ENCODE data around the gene TOR4A. TPM values are rescaled to one million over a fixed set of nuclear protein-coding genes. Genes with fewer than 3 reads are reported as not detected.

TOR4A gene
- total RNA-seq, 1 experiment from 2014 or later: 28.9 TPM

DNA sequence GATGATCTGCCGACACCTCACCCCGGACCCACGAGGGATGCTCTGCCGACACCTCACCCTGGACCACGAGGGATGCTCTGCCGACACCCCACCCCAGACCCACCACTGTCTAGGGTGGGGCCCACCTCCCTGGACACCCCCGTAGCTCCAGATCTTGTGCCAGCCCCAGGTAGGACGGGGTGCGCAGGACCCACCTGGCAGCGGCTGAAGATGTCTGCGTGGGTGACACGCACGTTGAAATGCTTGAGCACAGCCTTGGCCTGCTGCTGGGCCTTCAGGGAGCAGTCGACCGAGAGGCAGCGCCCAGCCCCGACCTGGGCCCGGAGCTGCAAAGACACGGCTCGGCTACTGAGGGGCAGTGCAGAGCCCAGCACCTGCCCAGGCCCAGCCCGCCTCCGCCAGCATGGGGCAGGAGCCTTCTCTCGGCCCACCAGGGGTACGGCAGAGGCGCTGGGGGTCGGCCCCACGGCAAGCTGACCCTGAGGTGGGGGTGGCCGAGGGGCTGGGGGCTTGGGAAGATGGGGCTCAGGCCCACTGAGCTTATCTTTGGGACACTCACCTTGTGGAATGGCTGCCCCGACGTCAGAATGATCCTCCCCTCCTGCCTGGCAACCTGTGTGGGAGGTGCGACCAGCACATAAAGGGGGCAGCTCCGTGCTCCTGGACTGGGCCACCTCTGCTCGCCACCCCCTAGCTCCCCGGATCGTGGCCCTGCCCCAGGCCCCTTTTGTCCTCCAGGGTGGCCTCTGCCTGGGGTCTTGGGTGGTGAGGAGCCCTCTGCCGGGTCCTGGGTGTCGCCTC lies 46.2 kb downstream of the TOR4A start:
- no peak overlapping the region for H3K27ac ChIP-seq (ENCODE audit: low read length)
- intact Hi-C loops (cut with micrococcal nuclease): no loop called here
- no peaks in the 10 kb centered on the region for H3K79me2 ChIP-seq (ENCODE audit: low read length)
- ATAC-seq (no peak), DNase-seq (no peak)
- no peak overlapping the region for H3K4me3 ChIP-seq (ENCODE audit: low read length)
- no peak overlapping the region for H3K9ac ChIP-seq (ENCODE audit: low read length)
- H3K9me2 ChIP-seq (replicated peaks; ENCODE audit: low read length): no peaks in the 10 kb centered on the region
- H3K4me2 ChIP-seq (ENCODE audit: low read length): no peak overlapping the region
- H3K9me3 ChIP-seq (ENCODE audit: low read length): 0 out of 2 replicates have a peak, but pooled peaks cover 7% of the 10 kb centered on the region
- TF ChIP-seq EZH2phosphoT487 (IDR thresholded peaks at IDR 0.05; ENCODE audit: borderline replicate concordance, low read length) (no peak), EZH2 (IDR thresholded peaks at IDR 0.05; ENCODE audit: low read length, unreplicated experiment) (no peak)
- TF ChIP-seq, protein P1, sequence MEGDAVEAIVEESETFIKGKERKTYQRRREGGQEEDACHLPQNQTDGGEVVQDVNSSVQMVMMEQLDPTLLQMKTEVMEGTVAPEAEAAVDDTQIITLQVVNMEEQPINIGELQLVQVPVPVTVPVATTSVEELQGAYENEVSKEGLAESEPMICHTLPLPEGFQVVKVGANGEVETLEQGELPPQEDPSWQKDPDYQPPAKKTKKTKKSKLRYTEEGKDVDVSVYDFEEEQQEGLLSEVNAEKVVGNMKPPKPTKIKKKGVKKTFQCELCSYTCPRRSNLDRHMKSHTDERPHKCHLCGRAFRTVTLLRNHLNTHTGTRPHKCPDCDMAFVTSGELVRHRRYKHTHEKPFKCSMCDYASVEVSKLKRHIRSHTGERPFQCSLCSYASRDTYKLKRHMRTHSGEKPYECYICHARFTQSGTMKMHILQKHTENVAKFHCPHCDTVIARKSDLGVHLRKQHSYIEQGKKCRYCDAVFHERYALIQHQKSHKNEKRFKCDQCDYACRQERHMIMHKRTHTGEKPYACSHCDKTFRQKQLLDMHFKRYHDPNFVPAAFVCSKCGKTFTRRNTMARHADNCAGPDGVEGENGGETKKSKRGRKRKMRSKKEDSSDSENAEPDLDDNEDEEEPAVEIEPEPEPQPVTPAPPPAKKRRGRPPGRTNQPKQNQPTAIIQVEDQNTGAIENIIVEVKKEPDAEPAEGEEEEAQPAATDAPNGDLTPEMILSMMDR (conservative IDR thresholded peaks at IDR 0.05; ENCODE audit: low read depth, low read length): no peak
- ChIA-PET CTCF (no interaction called here), POLR2A (ENCODE audit: unreplicated experiment) (no interaction called here)
- no peaks in the 10 kb centered on the region for H3K36me3 ChIP-seq (ENCODE audit: low read depth, low read length)
- no peaks in the 10 kb centered on the region for H4K20me1 ChIP-seq (ENCODE audit: low read length)
- BruUV-seq (replicated peaks): no TSS peak
- H3F3A ChIP-seq (ENCODE audit: low read length, unreplicated experiment): no peaks in the 10 kb centered on the region
- H2AFZ ChIP-seq (ENCODE audit: low read length): no peak overlapping the region
- H3K4me1 ChIP-seq (ENCODE audit: insufficient read depth, low read length): no peaks in the 10 kb centered on the region
- no peaks in the 10 kb centered on the region for H3K27me3 ChIP-seq (ENCODE audit: low read length)

DNA sequence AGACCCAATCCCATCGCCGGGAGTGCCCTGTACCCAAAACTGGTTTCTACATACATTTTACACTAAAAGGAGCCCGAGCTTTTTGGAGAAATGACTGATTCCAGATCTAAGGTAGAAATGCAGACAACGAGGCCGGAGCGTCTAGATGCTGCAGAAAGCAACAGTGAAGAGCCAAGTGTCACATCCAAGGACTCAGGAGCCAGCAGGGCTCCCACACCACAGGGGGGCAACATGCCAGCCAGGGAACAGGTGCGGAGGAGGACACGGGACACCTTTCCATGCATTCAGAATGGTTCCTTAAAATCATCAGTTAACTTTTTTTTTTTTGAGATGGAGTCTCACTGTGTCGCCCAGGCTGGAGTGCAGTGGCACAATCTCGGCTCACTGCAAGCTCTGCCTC lies 47.6 kb downstream of the TOR4A start:
- Histone ChIP-seq H3K27ac (ENCODE audit: low read length) (no peak overlapping the region), H3K4me1 (ENCODE audit: insufficient read depth, low read length) (no peaks in the 10 kb centered on the region), H2AFZ (ENCODE audit: low read length) (no peak overlapping the region), H4K20me1 (ENCODE audit: low read length) (no peaks in the 10 kb centered on the region), H3K27me3 (ENCODE audit: low read length) (no peaks in the 10 kb centered on the region), H3K9me3 (ENCODE audit: low read length) (0 out of 2 replicates have a peak, but pooled peaks cover 7% of the 10 kb centered on the region), H3K4me2 (ENCODE audit: low read length) (no peak overlapping the region), H3F3A (ENCODE audit: low read length, unreplicated experiment) (no peaks in the 10 kb centered on the region), H3K9me2 (replicated peaks; ENCODE audit: low read length) (no peaks in the 10 kb centered on the region), H3K36me3 (ENCODE audit: low read depth, low read length) (no peaks in the 10 kb centered on the region), H3K79me2 (ENCODE audit: low read length) (no peaks in the 10 kb centered on the region), H3K4me3 (ENCODE audit: low read length) (no peak overlapping the region), H3K9ac (ENCODE audit: low read length) (no peak overlapping the region)
- POLR2A ChIA-PET (ENCODE audit: unreplicated experiment): no interaction called here
- ATAC-seq: no peak
- CTCF ChIA-PET: no interaction called here
- TF ChIP-seq EZH2phosphoT487 (IDR thresholded peaks at IDR 0.05; ENCODE audit: borderline replicate concordance, low read length) (no peak), EZH2 (IDR thresholded peaks at IDR 0.05; ENCODE audit: low read length, unreplicated experiment) (no peak)
- TF ChIP-seq, protein P1 (conservative IDR thresholded peaks at IDR 0.05; ENCODE audit: low read depth, low read length): no peak
- intact Hi-C loops (cut with micrococcal nuclease): no loop called here
- DNase-seq: no peak
- BruUV-seq (replicated peaks): no TSS peak

DNA sequence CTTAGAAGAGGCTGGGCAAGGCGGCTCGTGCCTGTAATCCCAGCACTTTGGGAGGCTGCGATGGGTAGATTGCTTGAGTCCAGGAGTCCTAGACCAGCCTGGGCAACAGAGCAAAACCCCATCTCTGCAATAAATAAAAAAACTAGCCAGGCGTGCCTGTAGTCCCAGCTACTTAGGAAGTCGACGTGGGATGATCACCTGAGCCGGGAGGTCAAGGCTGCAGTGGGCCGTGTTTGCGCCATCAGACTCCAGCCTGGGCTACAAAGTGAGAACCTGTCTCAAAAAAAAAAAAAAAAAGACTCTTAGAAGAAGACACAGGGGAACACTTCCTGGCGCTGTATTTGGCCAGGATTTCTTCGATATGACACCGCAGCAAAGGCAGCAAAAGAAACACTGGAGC lies 48.3 kb downstream of the TOR4A start:
- Histone ChIP-seq H2AFZ (ENCODE audit: low read length) (no peak overlapping the region), H3F3A (ENCODE audit: low read length, unreplicated experiment) (no peaks in the 10 kb centered on the region), H4K20me1 (ENCODE audit: low read length) (no peaks in the 10 kb centered on the region), H3K9me2 (replicated peaks; ENCODE audit: low read length) (no peaks in the 10 kb centered on the region), H3K27me3 (ENCODE audit: low read length) (no peaks in the 10 kb centered on the region), H3K4me1 (ENCODE audit: insufficient read depth, low read length) (no peaks in the 10 kb centered on the region), H3K4me3 (ENCODE audit: low read length) (no peak overlapping the region), H3K79me2 (ENCODE audit: low read length) (no peaks in the 10 kb centered on the region), H3K9ac (ENCODE audit: low read length) (no peak overlapping the region), H3K27ac (ENCODE audit: low read length) (no peak overlapping the region), H3K36me3 (ENCODE audit: low read depth, low read length) (no peaks in the 10 kb centered on the region), H3K9me3 (ENCODE audit: low read length) (0 out of 2 replicates have a peak, but pooled peaks cover 7% of the 10 kb centered on the region), H3K4me2 (ENCODE audit: low read length) (no peak overlapping the region)
- ATAC-seq (no peak), DNase-seq (no peak)
- no TSS peak for BruUV-seq (replicated peaks)
- TF ChIP-seq, protein P1 (conservative IDR thresholded peaks at IDR 0.05; ENCODE audit: low read depth, low read length): no peak
- TF ChIP-seq EZH2phosphoT487 (IDR thresholded peaks at IDR 0.05; ENCODE audit: borderline replicate concordance, low read length): no peak
- TF ChIP-seq EZH2 (IDR thresholded peaks at IDR 0.05; ENCODE audit: low read length, unreplicated experiment): no peak
- CTCF ChIA-PET: no interaction called here
- intact Hi-C loops (cut with micrococcal nuclease): no loop called here
- POLR2A ChIA-PET (ENCODE audit: unreplicated experiment): no interaction called here
